ENCODE results near the gene RGS3. TPM values are rescaled to one million over a fixed set of nuclear protein-coding genes. Genes with fewer than 3 reads are reported as not detected.

The RGS3 gene
- total RNA-seq, 1 experiment from 2014 or later = 39.4 TPM

- H3K27ac ChIP-seq (ENCODE audit: low read depth, low read length) = no peak overlapping the region
Observed at GRCh38 chr9:113476511-113476916, 13.0 kb downstream of the RGS3 start.

More at GRCh38 chr9:113476511-113476916, 13.0 kb downstream of the RGS3 start:
- CTCF ChIA-PET = no interaction called here
- H3K9me2 ChIP-seq (ENCODE audit: insufficient read depth) = no peaks in the 10 kb centered on the region
- H3K4me1 ChIP-seq (ENCODE audit: control insufficient read depth in 1 of 2, insufficient read depth in 2 of 2, low read length in 2 of 2) = peaks cover 0 to 7% of the 10 kb centered on the region in 2 experiments; a peak in 1 of 4 replicates
- no peaks in the 10 kb centered on the region for H3K27me3 ChIP-seq (ENCODE audit: insufficient read depth, low read length)
- H3K36me3 ChIP-seq (ENCODE audit: control insufficient read depth in 1 of 2, insufficient read depth in 2 of 2, low read length in 2 of 2) = peaks cover 6 to 13% of the 10 kb centered on the region in 2 experiments; a peak in 1 of 4 replicates
- H3K4me2 ChIP-seq (ENCODE audit: low read length) = no peak overlapping the region
- intact Hi-C loops (cut with micrococcal nuclease) = no loop called here
- POLR2A ChIA-PET = no interaction called here
- TF ChIP-seq REST (IDR thresholded peaks at IDR 0.05; ENCODE audit: low read depth) (no peak), POLR2A (IDR thresholded peaks at IDR 0.05; ENCODE audit: borderline replicate concordance, extremely low read depth, insufficient read depth, insufficient read length) (no peak), EZH2phosphoT487 (IDR thresholded peaks at IDR 0.05; ENCODE audit: borderline replicate concordance) (no peak), ZFX (IDR thresholded peaks at IDR 0.05) (no peak), CEBPB (IDR thresholded peaks at IDR 0.05; ENCODE audit: low read depth) (no peak), SP1 (IDR thresholded peaks at IDR 0.05; ENCODE audit: low read depth) (no peak)
- TF ChIP-seq, protein P1, sequence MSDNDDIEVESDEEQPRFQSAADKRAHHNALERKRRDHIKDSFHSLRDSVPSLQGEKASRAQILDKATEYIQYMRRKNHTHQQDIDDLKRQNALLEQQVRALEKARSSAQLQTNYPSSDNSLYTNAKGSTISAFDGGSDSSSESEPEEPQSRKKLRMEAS (IDR thresholded peaks at IDR 0.05) = no peak
- TF ChIP-seq, protein P2, sequence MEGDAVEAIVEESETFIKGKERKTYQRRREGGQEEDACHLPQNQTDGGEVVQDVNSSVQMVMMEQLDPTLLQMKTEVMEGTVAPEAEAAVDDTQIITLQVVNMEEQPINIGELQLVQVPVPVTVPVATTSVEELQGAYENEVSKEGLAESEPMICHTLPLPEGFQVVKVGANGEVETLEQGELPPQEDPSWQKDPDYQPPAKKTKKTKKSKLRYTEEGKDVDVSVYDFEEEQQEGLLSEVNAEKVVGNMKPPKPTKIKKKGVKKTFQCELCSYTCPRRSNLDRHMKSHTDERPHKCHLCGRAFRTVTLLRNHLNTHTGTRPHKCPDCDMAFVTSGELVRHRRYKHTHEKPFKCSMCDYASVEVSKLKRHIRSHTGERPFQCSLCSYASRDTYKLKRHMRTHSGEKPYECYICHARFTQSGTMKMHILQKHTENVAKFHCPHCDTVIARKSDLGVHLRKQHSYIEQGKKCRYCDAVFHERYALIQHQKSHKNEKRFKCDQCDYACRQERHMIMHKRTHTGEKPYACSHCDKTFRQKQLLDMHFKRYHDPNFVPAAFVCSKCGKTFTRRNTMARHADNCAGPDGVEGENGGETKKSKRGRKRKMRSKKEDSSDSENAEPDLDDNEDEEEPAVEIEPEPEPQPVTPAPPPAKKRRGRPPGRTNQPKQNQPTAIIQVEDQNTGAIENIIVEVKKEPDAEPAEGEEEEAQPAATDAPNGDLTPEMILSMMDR (IDR thresholded peaks at IDR 0.05 in 2 of 3, conservative IDR thresholded peaks at IDR 0.05 in 1 of 3; ENCODE audit: borderline replicate concordance in 1 of 3, insufficient read depth in 1 of 3, low read depth in 2 of 3, low read length in 2 of 3) = no peak
- no peak overlapping the region for H2AFZ ChIP-seq (ENCODE audit: low read depth, low read length, poor library complexity, severe bottlenecking)
- no peak overlapping the region for H3K4me3 ChIP-seq (replicated peaks in 1 of 2; ENCODE audit: low read depth in 1 of 2, low read length in 2 of 2)
- no peak for DNase-seq (ENCODE audit: low read depth, low spot score)
- H3K9ac ChIP-seq (ENCODE audit: low read length) = no peak overlapping the region
- peaks cover 96% of the 10 kb centered on the region for H3K79me2 ChIP-seq (ENCODE audit: insufficient read depth, low read length)
- BruUV-seq (replicated peaks) = no TSS peak
- no peak for ATAC-seq
- RAD21 ChIA-PET (ENCODE audit: low non-redundant PET in 1 of 2, low total read pairs in 2 of 2, uncharacterized antibody in 2 of 2, unreplicated experiment in 2 of 2) = no interaction called here
- H3K9me3 ChIP-seq (ENCODE audit: control insufficient read depth in 1 of 2, insufficient read depth in 1 of 2, low read depth in 1 of 2, low read length in 2 of 2) = no peaks in the 10 kb centered on the region
- 0 out of 2 replicates have a peak, but pooled peaks cover 4% of the 10 kb centered on the region for H4K20me1 ChIP-seq (ENCODE audit: insufficient read depth)
